NCI-H187 treated with DMSO at 0.1 percent for 48 hours (cell line): Measurements from ENCODE around the gene LRFN4.
A peak's percentile ranks its signal among the peaks of the same experiment; 100 is the strongest.

Source experiments
- DNase-seq: peaks from one replicate; lab custom pipeline; 2025; lab: John Stamatoyannopoulos, UW

LRFN4 gene

GRCh38 chr11:66845143-66845875, 11.6 kb upstream of the LRFN4 start:
- DNase-seq = no peak

GRCh38 chr11:66845876-66846212, 11.0 kb upstream of the LRFN4 start:
- DNase-seq = no peak

GRCh38 chr11:66846671-66847091, 10.2 kb upstream of the LRFN4 start:
- DNase-seq = no peak

DNA sequence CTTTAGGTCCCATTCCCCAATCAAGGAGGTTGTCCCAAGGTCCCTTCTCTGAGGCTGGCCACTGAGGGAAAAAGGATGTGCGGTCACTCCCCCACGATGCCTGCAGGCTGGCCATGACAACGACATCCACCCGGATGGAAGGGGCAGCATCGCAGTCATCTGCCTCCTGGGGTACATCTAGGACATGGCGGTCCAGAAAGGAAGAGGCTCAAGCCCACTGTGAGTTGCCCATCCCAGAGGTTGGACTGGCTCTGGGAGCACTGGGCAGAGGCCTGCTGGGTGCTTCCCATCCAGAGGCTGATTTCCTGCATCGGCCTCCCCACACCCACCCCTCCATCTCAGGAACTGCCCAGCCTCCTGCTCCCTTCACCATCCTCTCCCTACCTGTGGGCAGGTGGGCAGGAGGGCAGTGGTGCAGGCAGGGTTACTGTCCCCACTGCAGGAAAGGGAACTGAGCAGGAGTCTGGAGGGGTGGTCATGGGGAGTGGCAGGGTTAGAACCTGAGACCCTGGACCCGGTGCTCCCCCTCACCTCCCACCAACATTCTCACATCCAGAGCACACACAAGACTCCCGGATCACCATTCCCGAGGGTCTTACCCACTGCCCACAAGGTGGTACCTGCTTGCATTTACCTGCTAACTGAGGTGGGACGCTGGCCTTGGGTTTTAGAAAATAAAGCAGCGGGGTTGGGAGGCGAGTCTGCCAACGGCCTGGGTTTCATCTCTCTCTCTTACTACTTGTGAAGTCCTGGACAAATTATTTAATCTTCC, 9.2 kb upstream of the LRFN4 start:
- no peak for DNase-seq

DNA sequence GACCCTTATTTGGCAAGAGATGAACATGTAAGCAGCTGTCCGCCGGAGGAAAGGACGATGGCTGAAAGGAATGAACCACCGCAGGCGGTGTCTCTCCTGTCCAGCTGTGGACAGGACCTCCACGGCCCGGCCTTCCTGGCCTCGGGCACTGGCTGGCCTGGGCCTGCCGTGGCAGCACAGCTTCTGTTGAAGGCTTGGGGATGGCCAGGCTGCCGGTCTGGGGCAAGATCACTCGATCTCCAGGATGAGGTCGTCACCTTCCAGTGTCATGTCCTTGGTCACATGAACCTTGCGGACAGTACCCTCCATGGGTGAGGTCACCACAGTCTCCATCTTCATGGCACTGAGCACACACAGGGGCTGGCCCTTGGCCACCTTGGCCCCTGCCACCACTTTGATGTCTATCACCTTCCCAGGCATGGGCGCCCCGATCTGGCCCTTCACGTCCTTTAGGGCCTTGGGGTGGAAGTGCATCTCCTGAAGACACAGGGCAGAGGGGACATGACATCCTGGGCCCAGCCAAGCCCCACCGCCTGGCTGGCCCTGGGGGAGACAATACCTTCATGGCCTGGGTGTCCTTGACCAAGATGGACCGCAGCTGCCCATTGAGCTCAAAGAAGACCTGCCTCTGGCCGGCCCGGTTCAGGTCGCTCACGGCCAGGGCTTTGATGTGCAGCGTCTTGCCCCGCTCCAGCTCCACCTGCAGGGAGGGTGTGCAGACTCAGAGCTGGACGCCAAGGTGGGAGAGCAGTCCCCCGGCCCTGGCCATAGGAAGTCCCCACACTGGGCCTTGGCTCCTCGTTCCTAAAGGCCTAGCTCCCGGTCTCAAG, 8.0 kb upstream of the LRFN4 start:
- DNase-seq = no peak

DNA sequence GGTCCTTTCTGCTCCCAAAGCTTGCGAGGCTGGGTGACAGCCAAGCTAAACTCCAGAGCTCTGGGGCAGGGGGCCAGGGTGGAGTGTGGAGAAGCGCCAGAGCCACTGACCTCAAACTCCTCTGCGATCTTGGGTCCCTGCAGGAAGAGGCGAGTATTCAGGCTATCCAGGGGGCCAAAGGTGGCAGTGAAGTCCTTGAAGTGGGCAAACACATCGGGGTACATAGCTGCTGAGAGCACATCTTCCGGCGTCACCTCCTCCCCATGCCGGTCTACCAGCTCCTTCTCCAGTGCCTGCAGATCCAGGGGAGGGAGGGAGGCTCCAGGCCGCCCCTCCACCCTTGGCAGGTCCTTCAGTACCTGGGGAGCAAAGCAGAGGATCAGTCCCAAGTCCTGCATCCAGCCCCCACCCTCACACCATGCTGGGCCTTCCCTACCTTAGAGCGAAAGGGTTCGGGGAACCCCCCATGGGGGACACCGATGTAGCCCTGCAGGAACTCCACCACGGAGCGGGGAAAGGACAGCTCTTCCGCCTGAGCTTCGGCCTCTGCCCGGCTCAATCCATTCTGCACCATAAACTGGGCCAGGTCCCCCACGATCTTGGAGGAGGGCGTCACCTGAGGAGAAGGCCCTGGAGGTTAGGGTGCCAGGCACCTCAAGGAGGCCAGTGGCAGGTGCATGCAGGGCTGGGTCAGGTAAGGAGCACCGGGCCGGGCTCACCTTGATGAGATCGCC, 7.2 kb upstream of the LRFN4 start:
- no peak for DNase-seq

DNA sequence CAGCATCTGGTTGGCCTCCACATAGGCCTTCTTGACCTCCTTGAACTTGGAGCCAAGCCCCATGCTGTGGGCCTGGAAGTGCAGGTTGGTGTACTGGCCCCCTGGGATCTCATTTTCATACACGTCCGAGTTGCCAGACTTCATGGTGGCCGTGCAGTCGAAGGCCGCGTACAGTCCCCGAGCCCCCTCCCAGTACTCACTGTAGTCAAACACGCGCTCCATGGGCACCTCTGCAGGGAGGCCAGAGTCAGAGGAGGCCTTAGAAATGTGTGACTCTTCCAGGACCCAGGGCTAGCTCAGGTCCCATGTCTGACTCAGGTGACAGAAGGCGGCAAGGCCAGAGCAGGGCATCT, 6.7 kb upstream of the LRFN4 start:
- DNase-seq = no peak

DNA sequence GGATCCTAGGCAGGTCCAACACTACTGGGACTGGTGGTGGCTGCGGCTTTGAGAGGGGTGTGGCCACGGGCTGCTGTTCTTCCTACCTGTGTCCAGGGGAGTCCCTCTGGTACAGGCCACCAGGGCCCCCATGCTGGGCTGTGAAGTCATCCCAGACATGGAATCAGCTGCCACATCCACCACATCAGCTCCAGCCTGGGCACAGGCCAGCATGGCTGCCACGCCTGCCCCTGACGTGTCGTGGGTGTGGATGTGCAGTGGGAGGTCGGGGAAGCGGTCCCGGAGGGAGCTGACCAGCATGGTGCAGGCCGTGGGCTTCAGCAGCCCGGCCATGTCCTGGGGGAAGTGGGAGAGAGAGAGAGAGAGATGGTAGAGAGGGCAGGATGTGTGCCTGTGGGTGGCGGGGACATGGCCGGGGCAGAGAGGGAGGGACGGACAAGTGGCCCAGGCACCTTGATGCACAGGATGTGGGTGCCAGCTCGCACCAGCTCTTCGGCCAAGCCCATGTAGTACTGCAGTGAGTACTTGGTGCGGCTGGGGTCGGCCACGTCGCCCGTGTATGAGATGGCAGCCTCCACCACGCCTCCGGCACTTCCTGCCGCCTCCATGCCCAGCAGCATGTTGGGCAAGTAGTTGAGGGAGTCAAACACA, 6.2 kb upstream of the LRFN4 start:
- no peak for DNase-seq

DNA sequence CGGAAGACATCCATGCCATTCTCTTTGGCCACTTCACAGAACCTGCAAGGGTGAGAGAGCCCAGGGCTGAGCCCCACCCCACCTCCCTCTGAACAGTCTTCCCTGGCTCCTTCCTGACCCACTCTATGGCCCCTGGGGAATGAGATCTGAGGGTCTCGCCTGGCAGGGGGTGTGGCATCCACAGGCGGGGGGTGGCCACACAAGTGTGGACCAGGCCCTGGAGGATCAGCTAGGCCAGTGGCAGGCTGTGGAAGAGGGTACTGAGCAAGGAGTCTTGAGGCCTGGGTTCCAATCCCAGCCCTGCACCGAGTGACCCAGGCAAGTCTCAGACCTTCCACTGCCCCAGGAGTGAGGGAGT, 5.6 kb upstream of the LRFN4 start:
- no peak for DNase-seq

GRCh38 chr11:66851698-66852465, 5.0 kb upstream of the LRFN4 start:
- no peak for DNase-seq

DNA sequence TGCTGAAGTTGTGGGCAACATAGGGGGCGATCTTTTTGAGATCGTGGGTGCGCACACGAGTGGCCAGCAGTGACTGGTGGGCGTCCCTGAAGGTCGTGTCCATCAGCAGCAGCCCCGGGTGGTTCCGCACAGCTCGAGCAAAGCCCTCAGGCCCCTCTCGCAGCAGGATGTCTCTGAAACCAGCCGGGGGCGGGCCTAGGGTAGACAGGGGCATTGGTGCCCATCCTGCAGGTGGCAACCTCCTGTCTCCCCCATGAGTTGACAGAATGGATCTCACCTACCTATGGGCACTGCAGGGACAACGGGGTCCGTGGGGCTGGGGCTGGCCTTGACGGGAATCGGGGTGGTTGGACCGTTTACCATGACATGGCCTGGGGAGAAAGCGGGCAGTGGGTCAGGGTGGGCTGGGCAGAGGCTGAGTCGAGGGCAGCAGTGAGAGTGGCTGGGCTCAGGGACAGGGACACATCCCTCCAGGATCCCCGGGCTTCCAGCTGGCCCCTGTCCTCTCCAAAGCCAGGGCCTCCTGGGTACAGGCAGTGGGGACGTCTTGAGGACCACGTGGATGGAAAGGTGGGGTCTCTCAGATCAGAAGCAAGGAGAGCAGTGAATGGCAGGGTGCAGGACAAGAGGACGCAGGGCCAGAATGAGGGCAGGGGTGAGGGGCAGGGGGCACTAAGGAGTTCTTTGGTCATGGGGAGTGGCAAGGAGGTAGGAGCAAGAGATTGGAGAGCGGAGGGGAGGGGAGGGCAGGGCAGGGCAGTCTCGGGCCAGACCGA, 4.2 kb upstream of the LRFN4 start:
- DNase-seq = no peak

GRCh38 chr11:66853242-66854229, 3.3 kb upstream of the LRFN4 start:
- DNase-seq = no peak

- DNase-seq = no peak
These were observed 2.6 kb upstream of the LRFN4 start for GRCh38 chr11:66854231-66854661.

- DNase-seq = no peak
These were observed 2.1 kb upstream of the LRFN4 start for GRCh38 chr11:66854729-66855211.

- DNase-seq = peak; percentile 37
These were observed 1.0 kb upstream of the LRFN4 start for GRCh38 chr11:66855574-66856495.

DNA sequence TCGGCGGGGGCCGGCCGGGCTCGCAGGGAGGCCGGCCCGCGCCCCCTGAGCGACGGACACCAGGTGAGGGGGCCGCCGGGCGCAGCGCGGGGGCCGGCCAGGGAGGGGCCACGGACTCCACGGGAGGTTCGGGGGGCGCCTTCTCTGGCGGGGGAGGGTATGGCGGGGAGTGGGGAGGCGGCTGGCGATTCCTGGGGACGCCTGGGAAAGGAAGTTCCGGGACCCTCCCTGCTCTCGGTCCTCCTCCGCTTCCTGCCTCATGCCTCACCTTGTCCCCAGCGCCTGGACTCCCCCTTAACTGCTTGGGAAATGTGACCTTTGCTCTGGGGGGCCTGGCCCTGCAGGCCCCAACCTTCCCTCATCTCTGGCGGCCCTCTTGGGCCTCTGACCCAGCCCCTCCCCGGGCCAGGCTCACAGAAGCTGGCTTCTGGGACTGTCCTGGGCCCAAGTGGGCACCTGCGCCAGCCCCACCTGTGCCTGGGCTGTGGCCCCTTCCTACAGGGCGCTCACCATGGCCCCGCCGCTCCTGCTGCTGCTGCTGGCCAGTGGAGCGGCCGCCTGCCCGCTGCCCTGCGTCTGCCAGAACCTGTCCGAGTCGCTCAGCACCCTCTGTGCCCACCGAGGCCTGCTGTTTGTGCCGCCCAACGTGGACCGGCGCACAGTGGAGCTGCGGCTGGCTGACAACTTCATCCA, 516 bp downstream of the LRFN4 start:
- no peak for DNase-seq

DNA sequence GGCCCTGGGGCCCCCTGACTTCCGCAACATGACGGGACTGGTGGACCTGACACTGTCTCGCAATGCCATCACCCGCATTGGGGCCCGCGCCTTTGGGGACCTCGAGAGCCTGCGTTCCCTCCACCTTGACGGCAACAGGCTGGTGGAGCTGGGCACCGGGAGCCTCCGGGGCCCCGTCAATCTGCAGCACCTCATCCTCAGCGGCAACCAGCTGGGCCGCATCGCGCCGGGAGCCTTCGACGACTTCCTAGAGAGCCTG, 992 bp downstream of the LRFN4 start:
- no peak for DNase-seq
